Activated CD4-positive, alpha-beta memory T cell treated with anti-CD3 and anti-CD28 coated beads for 36 hours (primary cell): Measurements from ENCODE around the gene PIN1. TPM values are rescaled to one million over a fixed set of nuclear protein-coding genes. Genes with fewer than 3 reads are reported as not detected.
"Not testable (repeated sequence)": the region's sequence is repeated elsewhere in the genome, so short reads cannot be mapped to it uniquely, and the experiment has no call there.

ENCODE experiments used
- CTCF ChIA-PET: fragments of 350-600 bp; sonication (Branson Sonifier 250); formaldehyde crosslinking; loops from one replicate; lab custom pipeline; 2021; ENCODE audit warnings: antibody characterized with exemption, inconsistent platforms; lab: Charles Lee
- POLR2A ChIA-PET: fragments of 350-600 bp; sonication (Branson Sonifier 250); formaldehyde crosslinking; loops from one replicate; lab custom pipeline; 2021; ENCODE audit warnings: antibody characterized with exemption; lab: Charles Lee
- DNase-seq: peaks from one replicate; pipeline ENCODE4 v3.0.0-alpha.2; 2020
- H3K27ac Mint-ChIP-seq: one replicate; pipeline ENCODE4 v1.8.0; 2021; ENCODE audit warnings: mixed read lengths
- H3K27me3 Mint-ChIP-seq: one replicate; pipeline ENCODE4 v1.8.0; 2021; ENCODE audit warnings: mixed read lengths
- H3K36me3 Mint-ChIP-seq: one replicate; pipeline ENCODE4 v1.8.0; 2021; ENCODE audit warnings: mixed read lengths
- H3K4me1 Mint-ChIP-seq: one replicate; pipeline ENCODE4 v1.8.0; 2021; ENCODE audit warnings: low read depth, mixed read lengths
- H3K4me3 Mint-ChIP-seq: one replicate; pipeline ENCODE4 v1.8.0; 2021; ENCODE audit warnings: mild to moderate bottlenecking, mixed read lengths
- H3K9me3 Mint-ChIP-seq: one replicate; pipeline ENCODE4 v1.8.0; 2021; ENCODE audit warnings: mixed read lengths
- intact Hi-C: fragments of 100-400 bp; cut with micrococcal nuclease; formaldehyde crosslinking; loops from one replicate; pipeline ENCODE4 v1.15.1; 2023
- total RNA-seq, 2 experiments: library from RNA; stranded (reverse); gene quantifications; one replicate each; pipeline ENCODE4 v1.2.3, GENCODE V29; 2021

PIN1 gene
- total RNA-seq, 2 experiments from 2014 or later, result 85.4 to 86.1 TPM

GRCh38 chr19:9843626-9844273, 8.6 kb downstream of the PIN1 start:
- POLR2A ChIA-PET, intact Hi-C loops: not testable (repeated sequence)
- peaks cover 11% of the 10 kb centered on the region for H3K4me1 Mint-ChIP-seq

GRCh38 chr19:9847087-9847671, 12.1 kb downstream of the PIN1 start:
- peak; percentile 65 for DNase-seq
- H3K27me3 Mint-ChIP-seq, result no peaks in the 10 kb centered on the region
- intact Hi-C loops, result no loop called here

More at GRCh38 chr19:9843626-9844273, 8.6 kb downstream of the PIN1 start:
- H3K27ac Mint-ChIP-seq, H3K27me3 Mint-ChIP-seq, H3K9me3 Mint-ChIP-seq, DNase-seq, H3K4me3 Mint-ChIP-seq, CTCF ChIA-PET: not testable (repeated sequence)
- H3K36me3 Mint-ChIP-seq, result peaks cover 38% of the 10 kb centered on the region

GRCh38 chr19:9848060-9848459, 12.9 kb downstream of the PIN1 start:
- DNase-seq, result peak; percentile 56
- CTCF ChIA-PET, result interaction anchor here (0.8 to 1.2 kb wide), 3 partner anchors 10 to 208 kb away, joined by 3 to 4 read pairs (median 4); no protein-coding TSS in a partner anchor
- H3K4me3 Mint-ChIP-seq, result no peak overlapping the region
- no peaks in the 10 kb centered on the region for H3K27me3 Mint-ChIP-seq
- intact Hi-C loops, result loop anchor here (1.0 kb wide), 1 partner anchor 66 kb away; no protein-coding TSS in a partner anchor
- H3K36me3 Mint-ChIP-seq, result peaks cover 15% of the 10 kb centered on the region
- H3K27ac Mint-ChIP-seq, result no peak overlapping the region
- peaks cover 5% of the 10 kb centered on the region for H3K4me1 Mint-ChIP-seq
- POLR2A ChIA-PET, result no interaction called here
- no peaks in the 10 kb centered on the region for H3K9me3 Mint-ChIP-seq

More at GRCh38 chr19:9847087-9847671, 12.1 kb downstream of the PIN1 start:
- ChIA-PET CTCF (interaction anchor here (0.8 to 1.2 kb wide), 3 partner anchors 11 to 207 kb away, joined by 3 to 4 read pairs (median 4); no protein-coding TSS in a partner anchor), POLR2A (no interaction called here)
- peak overlapping the region; percentile 18 for H3K27ac Mint-ChIP-seq
- peaks cover 5% of the 10 kb centered on the region for H3K4me1 Mint-ChIP-seq
- no peaks in the 10 kb centered on the region for H3K9me3 Mint-ChIP-seq
- H3K4me3 Mint-ChIP-seq, result no peak overlapping the region
- peaks cover 17% of the 10 kb centered on the region for H3K36me3 Mint-ChIP-seq

GRCh38 chr19:9848762-9849161, 13.6 kb downstream of the PIN1 start:
- no peak overlapping the region for H3K4me3 Mint-ChIP-seq
- peaks cover 9% of the 10 kb centered on the region for H3K36me3 Mint-ChIP-seq
- intact Hi-C loops, result loop anchor here (1.0 kb wide), 1 partner anchor 66 kb away; no protein-coding TSS in a partner anchor
- no peaks in the 10 kb centered on the region for H3K27me3 Mint-ChIP-seq
- peaks cover 6% of the 10 kb centered on the region for H3K4me1 Mint-ChIP-seq
- H3K27ac Mint-ChIP-seq, result no peak overlapping the region
- CTCF ChIA-PET, result no interaction called here
- POLR2A ChIA-PET, result no interaction called here
- DNase-seq, result no peak
- no peaks in the 10 kb centered on the region for H3K9me3 Mint-ChIP-seq

GRCh38 chr19:9849791-9850190, 14.7 kb downstream of the PIN1 start:
- POLR2A ChIA-PET, result no interaction called here
- Mint-ChIP-seq H3K4me3 (no peak overlapping the region), H3K27me3 (no peaks in the 10 kb centered on the region), H3K27ac (no peak overlapping the region), H3K4me1 (peaks cover 8% of the 10 kb centered on the region), H3K36me3 (peaks cover 6% of the 10 kb centered on the region), H3K9me3 (no peaks in the 10 kb centered on the region)
- no peak for DNase-seq
- intact Hi-C loops, result no loop called here
- CTCF ChIA-PET, result no interaction called here

- Mint-ChIP-seq H3K27me3 (no peaks in the 10 kb centered on the region), H3K27ac (no peak overlapping the region), H3K4me1 (peaks cover 8% of the 10 kb centered on the region), H3K4me3 (no peak overlapping the region), H3K9me3 (no peaks in the 10 kb centered on the region), H3K36me3 (peaks cover 2% of the 10 kb centered on the region)
- intact Hi-C loops, result no loop called here
- ChIA-PET POLR2A (no interaction called here), CTCF (no interaction called here)
- DNase-seq, result no peak
These were observed 15.3 kb downstream of the PIN1 start for GRCh38 chr19:9850235-9850959.

GRCh38 chr19:9854282-9854846, 19.2 kb downstream of the PIN1 start:
- Mint-ChIP-seq H3K27me3 (no peaks in the 10 kb centered on the region), H3K27ac (no peak overlapping the region), H3K36me3 (peaks cover 5% of the 10 kb centered on the region), H3K4me1 (peaks cover 32% of the 10 kb centered on the region), H3K9me3 (no peaks in the 10 kb centered on the region), H3K4me3 (no peak overlapping the region)
- CTCF ChIA-PET, result no interaction called here
- DNase-seq, result no peak
- POLR2A ChIA-PET, result no interaction called here
- intact Hi-C loops, result no loop called here

GRCh38 chr19:9856609-9857008, 21.5 kb downstream of the PIN1 start:
- ChIA-PET POLR2A (no interaction called here), CTCF (no interaction called here)
- H3K27ac Mint-ChIP-seq, result peak overlapping the region; percentile 86

GRCh38 chr19:9857076-9857721, 22.1 kb downstream of the PIN1 start:
- H3K27ac Mint-ChIP-seq, result peak overlapping the region; percentile 86
- no peak overlapping the region for H3K4me3 Mint-ChIP-seq
- CTCF ChIA-PET, result interaction anchor here (1.1 to 1.3 kb wide), 2 partner anchors 23 to 143 kb away, joined by 3 read pairs; no protein-coding TSS in a partner anchor
- H3K9me3 Mint-ChIP-seq, result no peaks in the 10 kb centered on the region
- intact Hi-C loops, result no loop called here
- no peak for DNase-seq
- H3K27me3 Mint-ChIP-seq, result no peaks in the 10 kb centered on the region
- peaks cover 5% of the 10 kb centered on the region for H3K36me3 Mint-ChIP-seq
- POLR2A ChIA-PET, result no interaction called here
- peaks cover 47% of the 10 kb centered on the region for H3K4me1 Mint-ChIP-seq

More at GRCh38 chr19:9856609-9857008, 21.5 kb downstream of the PIN1 start:
- H3K9me3 Mint-ChIP-seq, result no peaks in the 10 kb centered on the region
- H3K4me3 Mint-ChIP-seq, result no peak overlapping the region
- no peak for DNase-seq
- H3K27me3 Mint-ChIP-seq, result no peaks in the 10 kb centered on the region
- peaks cover 44% of the 10 kb centered on the region for H3K4me1 Mint-ChIP-seq
- peaks cover 5% of the 10 kb centered on the region for H3K36me3 Mint-ChIP-seq
- intact Hi-C loops, result no loop called here

- Mint-ChIP-seq H3K27ac (peak overlapping the region; percentile 86), H3K36me3 (peaks cover 5% of the 10 kb centered on the region), H3K9me3 (no peaks in the 10 kb centered on the region), H3K27me3 (no peaks in the 10 kb centered on the region), H3K4me1 (peaks cover 56% of the 10 kb centered on the region), H3K4me3 (peak overlapping the region; percentile 56)
- ChIA-PET CTCF (interaction anchor here (0.6 to 1.3 kb wide), 6 partner anchors 11 to 530 kb away, joined by 3 to 4 read pairs (median 3); partner anchors contain the start of gene PIN1), POLR2A (interaction anchor here (0.8 to 1.2 kb wide), 2 partner anchors 9 to 31 kb away, joined by 3 read pairs; partner anchors contain the start of gene UBL5)
- intact Hi-C loops, result loop anchor here (2.0 kb wide), 1 partner anchor 23 kb away; the partner anchor contains the start of gene PIN1
- DNase-seq, result peak; percentile 41
These were observed 23.0 kb downstream of the PIN1 start for GRCh38 chr19:9857920-9858746.
